Measurements from ENCODE around the gene THSD4. TPM values are rescaled to one million over a fixed set of nuclear protein-coding genes. Genes with fewer than 3 reads are reported as not detected.

Gene THSD4
- total and polyA plus RNA-seq, 2 of the 4 experiments (the other 2 are of a cell fraction), result 25.5 to 31.1 TPM

- no peak overlapping the region for H2BK15ac ChIP-seq (ENCODE audit: low read depth, low read length)
- no peaks in the 10 kb centered on the region for H3K79me1 ChIP-seq (ENCODE audit: low read depth in 1 of 2, low read length in 2 of 2)
- dilution Hi-C loops (cut with HindIII; ENCODE audit: low sequenced_read_pairs, unreplicated experiment) (no loop called here), in situ Hi-C loops (cut with MboI; ENCODE audit: low sequenced_read_pairs) (no loop called here), intact Hi-C loops (cut with micrococcal nuclease) (no loop called here)
- no peak overlapping the region for H3K9ac ChIP-seq (ENCODE audit: low read depth, low read length)
- no peak overlapping the region for H3K14ac ChIP-seq (replicated peaks; ENCODE audit: low read depth, low read length)
- H4K91ac ChIP-seq (ENCODE audit: insufficient read depth, low read depth, low read length), result no peak overlapping the region
- DNase-seq, result no peak
- no CpG with 5 or more reads among the region's 6 CpGs for WGBS, 2 experiments (ENCODE audit: extremely low coverage in 2 of 2, insufficient read length in 1 of 2)
- no TSS peak for BruUV-seq (replicated peaks)
- H3K27ac ChIP-seq (ENCODE audit: insufficient read depth, low read length), result no peak overlapping the region
- TF ChIP-seq FOS (IDR thresholded peaks at IDR 0.05; ENCODE audit: low read depth, low read length), result no peak
- TF ChIP-seq, protein P1, sequence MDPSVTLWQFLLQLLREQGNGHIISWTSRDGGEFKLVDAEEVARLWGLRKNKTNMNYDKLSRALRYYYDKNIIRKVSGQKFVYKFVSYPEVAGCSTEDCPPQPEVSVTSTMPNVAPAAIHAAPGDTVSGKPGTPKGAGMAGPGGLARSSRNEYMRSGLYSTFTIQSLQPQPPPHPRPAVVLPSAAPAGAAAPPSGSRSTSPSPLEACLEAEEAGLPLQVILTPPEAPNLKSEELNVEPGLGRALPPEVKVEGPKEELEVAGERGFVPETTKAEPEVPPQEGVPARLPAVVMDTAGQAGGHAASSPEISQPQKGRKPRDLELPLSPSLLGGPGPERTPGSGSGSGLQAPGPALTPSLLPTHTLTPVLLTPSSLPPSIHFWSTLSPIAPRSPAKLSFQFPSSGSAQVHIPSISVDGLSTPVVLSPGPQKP (IDR thresholded peaks at IDR 0.05; ENCODE audit: borderline replicate concordance, low read depth, low read length), result no peak
- no peak for TF ChIP-seq RCOR1 (IDR thresholded peaks at IDR 0.05; ENCODE audit: insufficient replicate concordance, low read length)
- no peak for TF ChIP-seq CHD1 (IDR thresholded peaks at IDR 0.05; ENCODE audit: low read depth, low read length)
- no peak for TF ChIP-seq USF2 (IDR thresholded peaks at IDR 0.05; ENCODE audit: low read depth, low read length)
- no peak for TF ChIP-seq NFE2L2 (IDR thresholded peaks at IDR 0.05; ENCODE audit: low read depth, low read length)
- no peak for TF ChIP-seq BHLHE40 (IDR thresholded peaks at IDR 0.05; ENCODE audit: low read depth, low read length)
- no peak for TF ChIP-seq RAD21 (IDR thresholded peaks at IDR 0.05; ENCODE audit: low read length)
- no peak for TF ChIP-seq MAFK (IDR thresholded peaks at IDR 0.05; ENCODE audit: low read depth, low read length)
- TF ChIP-seq, protein P2, sequence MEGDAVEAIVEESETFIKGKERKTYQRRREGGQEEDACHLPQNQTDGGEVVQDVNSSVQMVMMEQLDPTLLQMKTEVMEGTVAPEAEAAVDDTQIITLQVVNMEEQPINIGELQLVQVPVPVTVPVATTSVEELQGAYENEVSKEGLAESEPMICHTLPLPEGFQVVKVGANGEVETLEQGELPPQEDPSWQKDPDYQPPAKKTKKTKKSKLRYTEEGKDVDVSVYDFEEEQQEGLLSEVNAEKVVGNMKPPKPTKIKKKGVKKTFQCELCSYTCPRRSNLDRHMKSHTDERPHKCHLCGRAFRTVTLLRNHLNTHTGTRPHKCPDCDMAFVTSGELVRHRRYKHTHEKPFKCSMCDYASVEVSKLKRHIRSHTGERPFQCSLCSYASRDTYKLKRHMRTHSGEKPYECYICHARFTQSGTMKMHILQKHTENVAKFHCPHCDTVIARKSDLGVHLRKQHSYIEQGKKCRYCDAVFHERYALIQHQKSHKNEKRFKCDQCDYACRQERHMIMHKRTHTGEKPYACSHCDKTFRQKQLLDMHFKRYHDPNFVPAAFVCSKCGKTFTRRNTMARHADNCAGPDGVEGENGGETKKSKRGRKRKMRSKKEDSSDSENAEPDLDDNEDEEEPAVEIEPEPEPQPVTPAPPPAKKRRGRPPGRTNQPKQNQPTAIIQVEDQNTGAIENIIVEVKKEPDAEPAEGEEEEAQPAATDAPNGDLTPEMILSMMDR (conservative IDR thresholded peaks at IDR 0.05; ENCODE audit: low read depth, low read length), result no peak
- TF ChIP-seq MXI1 (IDR thresholded peaks at IDR 0.05; ENCODE audit: borderline replicate concordance, low read depth, low read length), result no peak
- TF ChIP-seq CEBPB (IDR thresholded peaks at IDR 0.05; ENCODE audit: low read depth, low read length), result no peak
- no peak for TF ChIP-seq MAZ (IDR thresholded peaks at IDR 0.05; ENCODE audit: borderline replicate concordance, low read depth, low read length)
- TF ChIP-seq POLR2A (IDR thresholded peaks at IDR 0.05; ENCODE audit: low read depth, low read length), result no peak
- no peaks in the 10 kb centered on the region for H3K27me3 ChIP-seq (ENCODE audit: control insufficient read depth, insufficient read depth, low read length)
- no peaks in the 10 kb centered on the region; the same call in 1 of the 2 replicates for H3K9me3 ChIP-seq (ENCODE audit: control insufficient read depth, insufficient read depth, low read length)
- no peaks in the 10 kb centered on the region; the same call in none of the 2 replicates for H3K9me1 ChIP-seq (ENCODE audit: insufficient read depth, low read length)
- no peak overlapping the region for H3K4me3 ChIP-seq (ENCODE audit: insufficient read depth, low read depth, low read length)
- H2BK20ac ChIP-seq (ENCODE audit: low read depth, low read length), result no peak overlapping the region; the same call in 1 of the 2 replicates
- ATAC-seq (ENCODE audit: low read depth), result no peak
- H3K4me1 ChIP-seq (ENCODE audit: control insufficient read depth, insufficient read depth, low read length), result peaks cover 5% of the 10 kb centered on the region; the same call in 1 of the 2 replicates
- H2AK9ac ChIP-seq (replicated peaks; ENCODE audit: low read depth, low read length, poor library complexity), result no peak overlapping the region
- H2AK5ac ChIP-seq (ENCODE audit: low read depth, low read length), result no peak overlapping the region
- no peak overlapping the region for H3K23ac ChIP-seq (ENCODE audit: low read depth, low read length)
- no peak overlapping the region for H4K8ac ChIP-seq (ENCODE audit: low read depth in 2 of 2, low read length in 2 of 2)
- ChIA-PET CTCF (interaction anchor here (0.9 kb wide), 1 partner anchor 17 kb away, joined by 3 read pairs; no protein-coding TSS in a partner anchor), POLR2A (ENCODE audit: unreplicated experiment) (no interaction called here)
- no peak overlapping the region for H4K5ac ChIP-seq (ENCODE audit: low read depth, low read length)
- H2AFZ ChIP-seq (replicated peaks; ENCODE audit: low read length, poor library complexity), result no peak overlapping the region
- H4K20me1 ChIP-seq (ENCODE audit: insufficient read depth, low read length), result no peaks in the 10 kb centered on the region
- H3K56ac ChIP-seq (ENCODE audit: extremely low read depth, insufficient read depth, low read length), result no peak overlapping the region
- H2BK5ac ChIP-seq (ENCODE audit: low read depth, low read length, poor library complexity, severe bottlenecking), result no peak overlapping the region
- H3K4me2 ChIP-seq (ENCODE audit: low read depth, low read length), result no peak overlapping the region
- H2BK120ac ChIP-seq (ENCODE audit: low read depth, low read length), result no peak overlapping the region; the same call in 1 of the 2 replicates
- no peak overlapping the region for H3K18ac ChIP-seq (ENCODE audit: low read depth, low read length)
- H3K36me3 ChIP-seq (ENCODE audit: control insufficient read depth, insufficient read depth, low read length), result no peaks in the 10 kb centered on the region
- H3K4ac ChIP-seq (ENCODE audit: low read depth, low read length), result no peak overlapping the region; the same call in 1 of the 2 replicates
Observed at GRCh38 chr15:71072423-71072822, 42.8 kb upstream of the THSD4 start.

Data from IMR-90 (cell line).